Pancreas (tissue), 10 donors: ENCODE data around the gene CBY1. TPM values are rescaled to one million over a fixed set of nuclear protein-coding genes. Genes with fewer than 3 reads are reported as not detected.

Experiments used
- ATAC-seq, 4 donors: fragments of 200-7000 bp; cut with Tn5 transposase; one replicate each; pipeline versions ENCODE4 v1.8.0 to v1.9.1; 2020; ENCODE audit warnings: mild to moderate bottlenecking in 4 of 4, moderate library complexity in 4 of 4
- DNase-seq, 6 donors: peaks; one replicate each; pipeline ENCODE4 v3.0.0-alpha.2; 2020
- FAIRE-seq: peaks from 2 replicates; lab custom pipeline; 2012; peaks lifted over from hg19 to GRCh38; lab: Jason Lieb, UNC
- H3K27ac ChIP-seq, 4 donors: fragments of 200-600 bp; sonication (generic); 1 replicate in 3 of 4; 2 replicates in 1 of 4; pipeline versions ENCODE4 v1.5.0 to v1.8.0; 2020
- H3K27me3 ChIP-seq, 4 donors: fragments of 200-600 bp; one replicate each; pipeline ENCODE4 v1.8.0; 2021
- H3K36me3 ChIP-seq, 3 donors: fragments of 200-600 bp; sonication (generic) in 1 of 3; one replicate each; pipeline versions ENCODE4 v1.5.0 to v1.8.0; 2020 to 2021
- H3K4me1 ChIP-seq, 3 donors: fragments of 200-600 bp; one replicate each; pipeline ENCODE4 v1.8.0; 2021
- H3K4me3 ChIP-seq, 4 donors: fragments of 200-600 bp; sonication (generic) in 2 of 4; one replicate each; pipeline versions ENCODE4 v1.5.0 to v1.8.0; 2020 to 2021
- H3K9me3 ChIP-seq, 4 donors: fragments of 200-600 bp; one replicate each; pipeline ENCODE4 v1.8.0; 2021
- CTCF ChIP-seq, 4 donors: fragments of 200-600 bp; sonication (generic) in 3 of 4; IDR thresholded peaks; one replicate each; pipeline versions ENCODE4 v1.5.0 to v1.8.0; 2021; ENCODE audit warnings: antibody characterized with exemption in 4 of 4
- WGBS, 2 donors: extraction: QIAGEN DNeasy Blood & Tissue Kit; methylation state at CpG; one replicate each; pipeline ENCODE4 v1.1.7; 2013; 5-methylcytosine and 5-hydroxymethylcytosine counted together
- intact Hi-C, 3 donors: fragments of 100-400 bp; cut with DNase I; formaldehyde crosslinking; loops; one replicate each; pipeline versions ENCODE4 v1.11.1 to v1.14.2; 2022
- polyA plus RNA-seq, 2 donors: library from polyadenylated mRNA; stranded (reverse); fragments of 200-250 nt; gene quantifications; one replicate each; pipeline ENCODE4 v1.2.3, GENCODE V29; 2013
- total RNA-seq, 6 donors: library from RNA; stranded (reverse); fragmentation: NEBNext Ultra II Directional in 4 of 6; extraction: Animal tissue kit (Norgen Biotek cat#: 25700) in 4 of 6; gene quantifications; one replicate each; pipeline versions ENCODE4 v1.2.1 to v1.2.4, GENCODE V29; 2021 to 2023
- donor health status: healthy with polysubstance abuse.
- donor health status: DM: no; HTN: no; CAD: no; lungs with moderate emphysema.
- donor health status: DM: no; HTN: no; CAD: no.
- donor health status: control.
- donor health status: control.
- donor health status: Bipolar disorder and iron deficiency.
- donor health status: DM: yes; HTN: yes; CAD: no.
- donor health status: DM: no; HTN: no; CAD: no.
- donor health status: DM: no; HTN: no; CAD: no.
- donor health status: DM: yes; HTN: yes; CAD: no.

CBY1 gene
- total and polyA plus RNA-seq, 8 donors: 15.3 to 37.1 (median 19.2) TPM

- Histone ChIP-seq H3K9me3 (no peaks in the 10 kb centered on the region), H3K4me3 (peak overlapping the region; percentile 47 to 70 (median 62)), H3K27ac (peak overlapping the region; percentile 94 to 99 (median 97)), H3K36me3 (no peaks in the 10 kb centered on the region), H3K4me1 (peaks cover 38 to 43% (median 43%) of the 10 kb centered on the region in 3 donors), H3K27me3 (no peaks in the 10 kb centered on the region)
- ATAC-seq (no peak), FAIRE-seq (no peak), DNase-seq (no peak)
- 15 to 22% methylated on average over 6 of the region's 6 CpGs for WGBS, 2 donors
- TF ChIP-seq CTCF (IDR thresholded peaks at IDR 0.05): no peak
- intact Hi-C loops: no loop called here
Observed at GRCh38 chr22:38699784-38700183, 43.3 kb downstream of the CBY1 start.

GRCh38 chr22:38700270-38700788 lies 43.9 kb downstream of the CBY1 start:
- FAIRE-seq (no peak), ATAC-seq (peak; percentile 26 to 49 (median 30)), DNase-seq (peak in 4 of 6 donors; percentile 62 to 88 (median 82))
- H3K27ac ChIP-seq: peak overlapping the region; percentile 94 to 99 (median 97)
- H3K9me3 ChIP-seq: no peaks in the 10 kb centered on the region
- TF ChIP-seq CTCF (IDR thresholded peaks at IDR 0.05): no peak
- peaks cover 38 to 46% (median 43%) of the 10 kb centered on the region in 3 donors for H3K4me1 ChIP-seq
- no peaks in the 10 kb centered on the region for H3K36me3 ChIP-seq
- intact Hi-C loops: no loop called here
- peak overlapping the region; percentile 47 to 70 (median 62) for H3K4me3 ChIP-seq
- H3K27me3 ChIP-seq: no peaks in the 10 kb centered on the region
- 0% methylated on average over 28 to 57 of the region's 57 CpGs for WGBS, 2 donors

DNA sequence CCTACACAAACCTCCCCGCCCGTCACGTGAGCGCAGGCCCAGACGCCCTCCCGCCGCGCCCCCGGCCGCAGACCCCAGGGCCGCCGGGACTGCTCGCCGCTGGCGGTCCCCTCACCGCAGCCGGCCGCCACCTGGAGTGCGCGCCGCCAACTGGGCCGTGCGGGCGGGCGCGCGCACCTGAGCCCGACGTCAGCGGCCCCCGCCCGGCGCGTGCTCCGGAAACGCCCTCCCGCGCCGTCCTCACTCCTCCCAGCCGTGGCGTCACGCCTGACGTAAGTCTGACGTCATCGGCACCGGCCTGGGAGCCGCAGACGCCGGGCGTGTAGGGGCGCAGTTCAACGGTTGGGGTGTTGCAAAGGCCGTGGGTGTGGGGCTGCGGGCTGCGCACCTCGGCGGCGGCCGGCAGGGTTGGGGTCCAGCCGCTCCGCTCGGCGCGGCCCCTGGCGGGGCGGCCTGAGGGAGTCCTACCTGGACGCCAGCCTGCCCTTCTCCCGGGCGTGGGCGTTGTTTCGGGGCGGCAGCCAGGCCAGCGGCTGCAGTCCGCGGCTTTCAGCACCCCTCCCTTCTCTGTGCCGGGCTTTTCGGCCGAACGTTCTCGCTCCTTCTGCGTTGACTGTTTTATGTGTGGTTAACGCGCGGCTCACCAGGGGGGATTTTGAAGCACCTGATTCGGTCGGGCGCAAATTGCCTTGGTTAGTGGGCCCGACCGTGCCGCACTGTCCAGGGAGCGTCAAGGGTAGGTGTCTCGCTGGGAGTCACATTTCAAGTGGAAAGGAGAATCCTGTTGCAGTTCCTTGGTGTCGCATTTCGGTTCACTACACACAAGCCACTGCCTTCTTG lies 44.6 kb downstream of the CBY1 start, which contains the start of gene JOSD1:
Gene JOSD1, minus strand, starts transcription at position 155 of the 840 bp plus-strand sequence. CDS start 956 bp downstream, outside the sequence.
- DNase-seq (peak; percentile 92 to 99 (median 96)), FAIRE-seq (no peak), ATAC-seq (peak; percentile 58 to 76 (median 70))
- 0 to 1% methylated on average over 59 to 94 of the region's 94 CpGs for WGBS, 2 donors
- H3K27ac ChIP-seq: peak within 1 kb of the TSS; percentile 94 to 99 (median 97)
- no peaks in the 10 kb centered on the region for H3K27me3 ChIP-seq
- no peaks in the 10 kb centered on the region for H3K36me3 ChIP-seq
- TF ChIP-seq CTCF (IDR thresholded peaks at IDR 0.05): no peak
- H3K4me1 ChIP-seq: peaks cover 35 to 46% (median 43%) of the 10 kb centered on the region in 3 donors
- intact Hi-C loops: no loop called here
- H3K9me3 ChIP-seq: no peaks in the 10 kb centered on the region
- peak within 1 kb of the TSS; percentile 48 to 70 (median 62) for H3K4me3 ChIP-seq

- 3 to 5% methylated on average over 10 of the region's 10 CpGs for WGBS, 2 donors
- FAIRE-seq: no peak
- no peak for TF ChIP-seq CTCF (IDR thresholded peaks at IDR 0.05)
- no peak for ATAC-seq
- Histone ChIP-seq H3K27me3 (no peaks in the 10 kb centered on the region), H3K36me3 (no peaks in the 10 kb centered on the region), H3K4me3 (peak overlapping the region in 2 of 4 donors; percentile 25 to 33), H3K9me3 (no peaks in the 10 kb centered on the region), H3K4me1 (peaks cover 18 to 32% (median 29%) of the 10 kb centered on the region in 3 donors), H3K27ac (peak overlapping the region; percentile 43 to 91 (median 75))
- intact Hi-C loops: no loop called here
- no peak for DNase-seq
Observed at GRCh38 chr22:38704654-38705234, 48.3 kb downstream of the CBY1 start.
